Stimulated activated naive CD4-positive, alpha-beta T cell treated with Interleukin-2 at 50 U/mL for 16 hours (primary cell): Measurements from ENCODE around the gene IGLL5.
"Not testable (repeated sequence)": the region's sequence is repeated elsewhere in the genome, so short reads cannot be mapped to it uniquely, and the experiment has no call there.

Experiments
- DNase-seq: peaks from one replicate; lab custom pipeline; 2025; lab: John Stamatoyannopoulos, UW

The IGLL5 gene

DNA sequence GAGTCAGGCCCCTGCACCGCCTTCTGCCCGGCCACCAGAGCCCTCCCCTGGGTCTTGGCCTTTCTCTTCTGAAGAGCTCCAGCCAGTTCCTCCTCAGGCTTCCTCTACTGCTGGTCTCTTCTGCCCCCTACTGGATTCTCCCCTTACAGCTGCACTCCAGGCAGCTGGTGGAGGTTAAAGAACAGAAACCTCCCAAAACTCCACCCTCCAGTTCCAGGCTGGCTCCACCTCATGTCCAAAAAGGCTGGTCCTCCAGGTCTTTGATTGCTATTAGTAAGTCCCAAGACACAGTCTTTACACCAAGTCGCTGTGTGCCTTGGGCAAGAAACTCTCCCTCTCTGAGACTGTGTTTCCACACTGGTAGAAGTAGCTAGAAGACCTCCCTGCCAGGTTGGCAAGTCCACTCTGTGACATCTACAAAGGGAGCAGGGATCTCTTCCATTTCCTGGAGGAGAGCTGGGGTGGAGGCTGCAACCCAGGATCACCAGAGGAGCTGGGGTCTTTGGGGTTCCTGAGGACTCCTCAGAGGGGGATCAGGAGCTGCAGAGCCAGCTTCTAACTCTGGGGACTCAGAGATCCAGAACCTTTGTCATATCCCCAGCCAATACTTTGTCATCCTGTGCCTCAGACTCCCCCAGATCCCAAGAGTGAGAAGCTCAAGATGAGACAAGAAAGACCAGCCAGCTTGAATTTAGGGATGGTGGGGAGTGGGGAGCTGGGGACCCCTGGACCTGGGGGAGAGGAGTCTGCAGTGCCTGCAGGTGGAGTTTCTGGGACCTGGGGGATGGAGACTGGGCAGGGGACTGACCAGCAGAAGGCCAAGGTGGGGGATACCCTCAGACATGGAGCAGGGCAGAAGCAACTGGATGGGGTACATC is 3.4 kb upstream of the IGLL5 start:
- DNase-seq: peak; percentile 42

DNA sequence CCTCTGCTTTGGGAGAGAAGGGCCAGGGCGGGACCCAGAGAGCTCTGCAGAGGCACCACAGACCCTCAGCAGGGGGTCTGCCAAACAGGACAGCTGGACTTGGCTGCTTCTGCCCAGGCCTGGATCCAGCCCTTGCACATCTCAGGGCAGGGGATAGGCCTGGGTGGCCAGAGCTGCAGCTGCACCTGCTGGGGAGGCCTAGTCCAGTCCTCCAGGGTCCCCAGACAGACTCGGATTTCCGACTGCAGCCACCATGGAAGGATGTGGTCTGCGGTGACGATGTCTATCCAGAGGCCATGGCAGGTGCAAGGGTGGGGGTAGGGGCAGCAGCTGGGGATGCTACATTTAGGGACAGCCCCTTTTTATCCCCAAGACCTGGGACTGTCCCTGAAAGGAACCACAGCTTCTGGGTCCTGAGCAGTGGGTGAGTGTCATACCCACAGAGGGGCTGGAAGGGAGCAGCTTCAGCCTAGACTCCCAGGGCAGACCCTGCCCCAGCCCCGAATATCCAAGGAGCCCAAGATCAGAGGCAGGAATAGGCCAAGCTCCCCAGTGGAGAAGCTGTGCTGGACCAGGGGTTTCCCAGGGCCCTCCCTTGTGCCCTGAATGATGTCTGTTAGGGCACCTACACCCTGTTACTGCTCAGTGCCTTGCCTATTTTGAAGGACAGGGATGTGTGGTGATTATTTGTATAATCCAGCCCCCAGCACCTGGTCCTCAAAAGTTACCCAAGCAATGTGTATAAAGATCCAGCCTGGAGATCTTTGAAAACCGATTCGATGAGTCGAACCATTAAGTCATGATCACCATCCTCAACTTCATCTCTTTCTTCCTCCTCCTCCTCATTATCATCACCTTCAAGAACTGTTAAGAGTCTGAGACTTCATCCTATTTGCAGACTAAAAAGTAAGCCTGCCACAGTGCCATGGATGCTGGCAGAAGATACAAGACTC is 2.5 kb upstream of the IGLL5 start:
- DNase-seq: no peak

- no peak for DNase-seq
Observed at GRCh38 chr22:22886546-22886945, 1.1 kb upstream of the IGLL5 start.

DNA sequence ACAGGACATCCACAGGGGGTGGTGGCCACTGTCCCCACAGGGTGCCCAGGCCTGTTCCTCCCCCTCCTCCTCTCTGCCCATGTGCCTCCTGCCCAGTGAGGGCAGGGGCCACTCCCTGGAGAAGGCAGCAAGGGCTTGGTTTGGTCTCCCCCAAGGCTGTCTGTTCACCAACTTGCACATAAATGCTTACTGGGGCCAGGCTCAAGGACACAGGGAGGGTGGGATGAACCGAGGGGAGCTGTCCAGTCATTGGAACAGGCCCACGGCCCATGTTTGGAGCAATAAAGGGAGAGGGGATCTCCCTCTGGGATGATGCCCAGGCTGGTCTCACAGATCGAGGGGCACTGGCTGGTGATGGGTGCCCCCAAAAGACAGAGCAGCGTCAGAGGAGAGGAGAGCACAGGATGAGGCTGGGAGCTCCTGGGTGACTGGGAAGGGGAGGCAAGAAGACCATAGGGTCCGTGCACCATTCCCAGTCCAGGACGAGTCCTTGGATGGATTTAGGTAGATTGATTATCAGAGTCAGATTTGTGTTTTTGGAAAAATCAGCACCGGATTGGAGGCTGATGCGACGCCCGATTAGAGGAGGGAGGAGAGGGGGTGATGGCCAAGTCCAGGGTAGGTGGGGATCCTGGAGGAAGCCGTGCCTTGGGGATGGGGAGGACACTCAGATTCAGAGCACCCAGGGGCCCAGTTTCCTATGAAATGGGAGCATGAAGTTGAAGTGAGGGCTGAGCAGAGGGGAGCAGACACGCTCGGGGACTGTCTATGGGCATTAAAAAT is 1.1 kb downstream of the IGLL5 start:
- DNase-seq: no peak

DNA sequence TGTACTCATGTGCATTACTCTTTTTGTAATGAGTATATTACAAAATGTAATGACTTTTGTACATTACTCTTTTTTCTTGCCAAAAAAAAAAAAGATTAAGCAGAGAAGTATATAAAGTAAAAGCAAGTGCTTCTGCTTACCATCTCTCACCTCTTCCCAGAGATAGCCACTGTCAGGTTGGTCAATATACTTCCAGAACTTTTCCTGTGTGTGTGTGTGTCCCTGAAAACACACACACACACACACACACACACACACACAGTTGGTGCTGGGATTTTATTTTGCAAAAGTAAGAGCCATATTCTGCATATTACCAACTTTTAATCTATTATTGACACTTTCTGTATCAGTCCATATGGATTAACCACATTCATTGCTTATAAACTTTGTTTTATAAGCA is 2.5 kb downstream of the IGLL5 start:
- no peak for DNase-seq

DNA sequence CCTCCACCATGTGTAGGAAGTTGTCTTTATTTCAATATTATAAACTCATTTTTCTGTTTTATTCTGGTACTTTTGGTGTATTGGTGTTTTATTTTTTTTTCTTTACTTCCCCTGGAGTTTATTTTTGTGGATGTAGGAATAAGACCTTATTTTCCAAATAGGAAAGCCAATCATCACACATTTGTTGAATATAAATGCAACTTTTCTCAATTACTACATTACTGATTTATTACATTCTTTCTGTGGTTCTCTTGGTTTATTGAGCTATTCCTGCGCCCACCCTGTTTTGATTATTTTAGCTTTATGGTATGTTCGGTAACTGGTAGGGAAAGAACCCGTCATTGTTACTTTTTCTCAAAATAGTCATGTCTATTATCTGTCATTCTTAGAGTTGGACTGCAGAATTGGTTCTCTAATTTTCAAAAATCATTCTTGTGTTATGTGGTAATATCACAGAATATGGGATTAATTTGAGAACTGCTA is 3.6 kb downstream of the IGLL5 start:
- DNase-seq: no peak

DNA sequence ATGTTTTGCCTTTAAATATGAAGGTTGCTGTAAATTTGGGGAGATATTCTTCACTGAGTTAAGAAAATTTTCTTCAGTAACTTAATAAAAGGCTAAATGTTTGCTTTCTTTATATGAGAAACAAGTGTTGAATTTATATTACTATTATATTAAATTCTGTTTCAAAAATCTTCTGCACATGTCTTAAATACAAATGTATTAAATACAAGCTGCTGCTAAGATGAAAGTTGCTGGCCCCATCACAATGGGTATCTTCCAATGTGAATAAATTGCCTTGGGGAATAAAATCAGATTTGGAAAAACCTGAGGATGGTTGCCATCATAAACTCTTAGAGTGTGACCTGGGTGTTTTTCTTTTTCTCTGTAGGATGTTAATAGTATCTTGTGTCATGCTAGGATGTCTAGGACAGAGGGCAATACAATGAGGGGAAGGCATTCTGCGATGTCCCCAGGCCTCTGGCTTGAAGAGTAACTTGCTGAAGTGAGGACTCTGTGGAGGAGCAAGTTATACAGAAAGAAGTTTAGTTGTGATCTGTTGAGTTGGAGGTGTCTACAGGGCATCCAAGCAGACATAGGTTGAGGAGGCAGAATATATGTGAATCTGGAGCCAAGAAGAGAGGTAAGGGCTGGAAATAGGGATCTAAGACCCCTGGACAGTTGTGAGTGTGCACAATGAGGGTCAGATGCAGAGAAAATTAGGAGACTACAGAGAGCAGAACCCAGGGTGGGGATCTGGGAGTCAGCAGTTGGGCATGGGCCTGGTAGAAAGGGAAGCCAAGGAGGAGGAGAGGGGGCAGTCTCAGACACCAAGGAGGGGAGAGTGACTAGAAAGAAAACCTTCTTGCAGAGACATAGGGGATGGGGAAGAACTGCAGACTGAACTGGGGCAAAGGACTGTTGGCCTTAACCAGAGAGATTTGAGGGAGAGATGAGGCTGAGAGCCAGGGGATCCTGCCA is 4.8 kb downstream of the IGLL5 start:
- DNase-seq: no peak

GRCh38 chr22:22893077-22893805 is 5.6 kb downstream of the IGLL5 start:
- no peak for DNase-seq

DNA sequence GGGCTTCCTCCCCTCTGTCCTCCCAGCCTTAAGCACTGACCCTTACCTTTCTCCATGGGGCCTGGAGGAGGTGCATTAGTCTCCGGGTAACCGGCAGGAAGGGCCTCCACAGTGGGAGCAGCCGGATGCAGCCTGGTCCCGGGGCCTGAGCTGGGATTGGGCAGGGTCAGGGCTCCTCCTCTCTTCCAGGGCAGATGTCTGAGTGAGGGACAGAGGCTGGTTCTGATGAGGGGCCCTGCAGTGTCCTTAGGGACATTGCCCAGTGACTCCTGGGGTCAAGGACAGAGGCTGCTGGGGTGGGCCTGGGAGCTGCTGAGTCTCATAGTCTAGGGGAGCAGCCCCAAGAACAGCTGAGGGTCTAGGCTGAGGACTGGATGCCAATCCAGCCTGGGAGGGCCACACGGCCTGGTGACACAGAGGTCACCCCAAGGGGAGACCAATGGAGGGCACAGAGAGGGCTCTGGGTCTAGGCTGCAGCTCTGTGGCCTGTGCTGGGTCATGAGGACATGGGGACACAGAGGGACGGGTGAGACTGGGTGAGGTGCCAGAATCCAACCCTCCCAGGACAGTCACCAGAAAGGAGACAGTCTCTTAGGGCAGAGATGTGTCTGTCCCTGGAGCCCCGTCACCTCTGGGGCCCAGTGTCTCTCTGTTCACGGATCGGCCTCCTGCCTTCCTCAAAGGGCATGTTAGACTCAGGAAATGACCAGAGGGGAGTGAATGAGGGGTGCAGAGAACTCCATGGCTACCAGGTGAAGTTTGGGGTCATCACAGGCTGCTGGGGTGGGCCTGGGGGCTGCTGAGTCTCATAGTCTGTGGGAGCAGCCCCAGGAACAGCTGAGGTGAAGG is 6.5 kb downstream of the IGLL5 start:
- DNase-seq: no peak

- DNase-seq: no peak
Observed at GRCh38 chr22:22894740-22895731, 7.4 kb downstream of the IGLL5 start.

DNA sequence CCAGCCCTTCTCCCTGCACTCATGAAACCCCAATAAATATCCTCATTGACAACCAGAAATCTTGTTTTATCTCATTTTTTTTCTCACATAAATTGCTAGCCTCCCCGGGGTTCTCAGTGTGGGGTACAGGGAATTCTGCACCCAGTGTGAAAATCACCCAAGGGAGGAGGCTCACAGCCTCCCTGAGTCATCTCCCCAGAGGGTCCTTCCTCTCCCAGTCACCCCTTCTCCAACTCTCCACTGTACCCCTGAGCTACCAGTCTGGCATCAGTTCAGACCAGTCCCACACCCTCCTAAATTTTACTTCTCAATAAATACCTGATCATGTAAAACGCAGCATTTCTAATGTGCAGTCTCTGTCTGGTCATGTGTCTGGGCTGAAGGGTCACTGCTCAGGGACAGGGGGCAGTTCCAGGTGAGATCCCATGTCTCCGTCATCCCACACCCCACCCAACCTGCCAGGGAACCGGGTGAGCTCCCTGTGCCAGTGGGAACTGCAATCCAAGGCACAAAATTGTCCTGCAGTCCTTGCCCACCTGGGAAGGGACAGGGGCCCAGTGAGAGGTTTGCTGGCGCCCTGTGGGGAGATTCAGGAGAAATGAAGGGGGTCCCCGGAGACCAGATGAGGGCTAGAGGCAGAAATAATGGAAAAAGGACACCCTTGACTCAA is 8.3 kb downstream of the IGLL5 start:
- no peak for DNase-seq

DNA sequence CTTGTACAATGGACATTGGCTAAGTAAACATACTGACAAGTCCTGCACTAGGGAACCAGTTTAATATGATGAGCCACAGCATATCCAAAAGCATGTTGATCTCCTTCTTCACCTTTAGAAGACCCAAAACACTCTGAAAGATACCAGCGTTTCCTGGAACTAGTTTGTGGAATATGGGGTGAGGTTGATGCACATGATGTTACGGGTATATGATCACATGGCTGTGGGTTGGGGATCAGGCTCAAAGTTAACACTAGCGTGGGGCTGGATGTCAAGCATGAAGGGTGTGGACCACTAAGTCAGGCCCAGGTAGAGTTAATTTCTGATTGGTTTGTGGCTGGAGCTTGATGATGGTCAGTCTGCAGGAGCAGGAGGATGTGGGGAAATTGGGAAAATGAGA is 9.0 kb downstream of the IGLL5 start:
- no peak for DNase-seq

DNA sequence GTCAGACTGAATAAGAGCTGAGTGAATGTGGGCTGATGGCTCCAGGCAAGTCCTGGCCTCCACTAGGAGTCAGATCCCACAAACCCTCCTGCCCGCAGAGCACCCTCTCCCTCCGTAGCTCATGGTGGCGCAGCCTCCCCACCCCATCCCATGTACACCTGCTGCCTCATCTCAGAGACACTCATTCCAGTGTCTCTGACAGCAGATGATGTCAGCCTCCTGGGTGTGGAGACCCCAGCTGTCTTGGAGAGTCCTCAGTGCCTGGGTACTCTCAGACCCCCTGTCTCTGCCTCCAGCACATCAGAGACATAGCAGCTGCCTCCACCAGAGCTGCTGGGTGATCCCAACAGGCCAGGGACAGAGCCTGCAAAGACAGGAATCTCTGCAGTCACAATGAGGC is 9.5 kb downstream of the IGLL5 start:
- DNase-seq: no peak

DNA sequence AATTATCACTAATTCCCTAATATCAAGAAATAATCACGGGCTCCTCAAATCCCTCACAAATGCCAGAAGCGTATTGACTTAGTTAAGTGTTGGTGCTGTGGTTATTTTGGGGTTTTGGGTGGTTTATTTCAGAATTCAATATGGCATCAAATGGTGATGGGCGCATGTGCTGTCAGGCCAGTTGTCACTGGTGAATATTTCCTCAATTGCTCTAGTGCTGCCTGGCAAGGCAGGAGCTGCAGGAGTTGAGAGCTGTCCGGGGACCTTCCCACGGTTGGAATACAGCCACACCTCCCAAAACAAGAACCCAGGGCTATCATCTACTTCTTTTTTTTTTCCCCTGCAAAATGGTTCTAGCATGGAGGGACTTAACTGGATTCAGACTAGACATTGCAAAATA is 10.3 kb downstream of the IGLL5 start:
- no peak for DNase-seq

- not testable (repeated sequence) for DNase-seq
Observed at GRCh38 chr22:22898411-22898950, 10.9 kb downstream of the IGLL5 start.

- DNase-seq: not testable (repeated sequence)
Observed at GRCh38 chr22:22899342-22900080, 11.9 kb downstream of the IGLL5 start.
